ENCODE data around the gene LBX2. TPM values are rescaled to one million over a fixed set of nuclear protein-coding genes. Genes with fewer than 3 reads are reported as not detected.

LBX2 gene
- total and polyA plus RNA-seq, 2 experiments from 2014 or later: 0.24 to 0.57 TPM

- TF ChIP-seq ZNF462 (CRISPR knock-in tag; IDR thresholded peaks at IDR 0.05): no peak
- TF ChIP-seq STAT1 (IDR thresholded peaks at IDR 0.05; ENCODE audit: unreplicated experiment): no peak
These were observed 5.9 kb downstream of the LBX2 start (continued) for GRCh38 chr2:74493546-74493945.

GRCh38 chr2:74491648-74492544, 7.5 kb downstream of the LBX2 start:
- no peak for DNase-seq (ENCODE audit: low spot score)
- H3K4me1 Mint-ChIP-seq: no peaks in the 10 kb centered on the region; the same call in 2 of the 3 replicates
- Histone ChIP-seq H2AFZ (no peak overlapping the region), H4K20me1 (replicated peaks; ENCODE audit: insufficient read depth) (no peaks in the 10 kb centered on the region; the same call in 1 of the 2 replicates), H3K27ac (ENCODE audit: low read depth) (no peak overlapping the region), H3K4me1 (ENCODE audit: insufficient read depth) (no peaks in the 10 kb centered on the region), H3F3A (replicated peaks; ENCODE audit: low read depth) (0 out of 2 replicates have a peak, but pooled peaks cover 7% of the 10 kb centered on the region), H3K4me2 (no peak overlapping the region), H3K4me3 (no peak overlapping the region), H3K36me3 (ENCODE audit: insufficient read depth) (0 out of 2 replicates have a peak, but pooled peaks cover 5% of the 10 kb centered on the region), H3K27me3 (ENCODE audit: insufficient read depth) (peaks cover 29% of the 10 kb centered on the region), H3K79me2 (replicated peaks; ENCODE audit: insufficient read depth) (no peaks in the 10 kb centered on the region), H3K9me2 (ENCODE audit: insufficient read depth) (no peaks in the 10 kb centered on the region)
- no peaks in the 10 kb centered on the region; the same call in 2 of the 3 replicates for H3K9me3 Mint-ChIP-seq
- peaks cover 44% of the 10 kb centered on the region for H3K36me3 Mint-ChIP-seq (ENCODE audit: low read depth)
- H3K4me3 Mint-ChIP-seq: no peak overlapping the region
- no peak for ATAC-seq
- H3K27ac Mint-ChIP-seq: no peak overlapping the region
- H3K27me3 Mint-ChIP-seq (ENCODE audit: insufficient read depth, low read depth, poor library complexity): peaks cover 24% of the 10 kb centered on the region
- TF ChIP-seq JUNB (IDR thresholded peaks at IDR 0.05; ENCODE audit: unreplicated experiment) (no peak), CREB1 (CRISPR knock-in tag; IDR thresholded peaks at IDR 0.05; ENCODE audit: low read depth) (no peak), ZNF331 (CRISPR knock-in tag; IDR thresholded peaks at IDR 0.05; ENCODE audit: low read depth) (no peak), STAT1 (IDR thresholded peaks at IDR 0.05; ENCODE audit: unreplicated experiment) (no peak), REST (IDR thresholded peaks at IDR 0.05; ENCODE audit: unreplicated experiment) (no peak), EZH2 (IDR thresholded peaks at IDR 0.05; ENCODE audit: low read depth, unreplicated experiment) (no peak), ETS1 (IDR thresholded peaks at IDR 0.05) (no peak), POLR2AphosphoS5 (IDR thresholded peaks at IDR 0.05; ENCODE audit: low read depth) (no peak), CTCF (conservative IDR thresholded peaks at IDR 0.05; ENCODE audit: low read depth in 2 of 2) (no peak), NANOG (IDR thresholded peaks at IDR 0.05; ENCODE audit: borderline replicate concordance) (no peak)
